ENCODE results near the gene REG1A. TPM values are rescaled to one million over a fixed set of nuclear protein-coding genes. Genes with fewer than 3 reads are reported as not detected.

The REG1A gene
- total RNA-seq, 4 donors from 2014 or later: 0.82 TPM; not detected in 3

- TF ChIP-seq POLR2A (IDR thresholded peaks at IDR 0.05): no peak
- TF ChIP-seq CTCF (IDR thresholded peaks at IDR 0.05): no peak
- no peak for DNase-seq
- H3K4me3 ChIP-seq: no peak within 1 kb of the TSS
- no peaks in the 10 kb centered on the region for H3K36me3 ChIP-seq
- H3K27ac ChIP-seq: no peak within 1 kb of the TSS
- H3K27me3 ChIP-seq: no peaks in the 10 kb centered on the region
- no peaks in the 10 kb centered on the region for H3K9me3 ChIP-seq
- intact Hi-C loops (cut with DNase I; ENCODE audit: low total_unique reads): no loop called here
- H3K4me1 ChIP-seq: no peaks in the 10 kb centered on the region
These were observed 39.4 kb downstream of the REG1A start, which contains the start of gene REG3A for GRCh38 chr2:79159653-79160052. Gene REG3A, minus strand, starts transcription at chr2:79159753. Its CDS starts 348 bp downstream, at chr2:79159405.

DNA sequence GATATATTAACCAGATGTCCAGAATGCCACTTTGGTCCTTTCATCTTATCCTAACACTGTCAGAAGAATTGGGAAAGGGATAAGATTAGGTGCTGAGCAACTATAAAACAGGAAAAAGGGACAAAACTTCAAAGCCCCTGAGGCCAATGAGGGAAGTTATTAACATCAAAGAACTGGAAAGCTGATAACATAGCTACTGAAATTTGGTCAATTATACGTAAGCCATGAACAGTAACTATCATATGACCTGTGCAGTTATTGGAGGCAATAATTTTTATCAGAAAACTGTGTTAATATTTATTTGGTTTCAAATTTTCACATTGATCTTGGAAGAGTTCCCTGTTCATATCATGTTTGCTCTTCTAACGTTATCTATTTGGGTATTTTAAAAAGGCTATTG, 41.8 kb downstream of the REG1A start:
- intact Hi-C loops (cut with DNase I; ENCODE audit: low total_unique reads): no loop called here
- H3K27me3 ChIP-seq: no peaks in the 10 kb centered on the region
- no peaks in the 10 kb centered on the region for H3K4me1 ChIP-seq
- H3K36me3 ChIP-seq: no peaks in the 10 kb centered on the region
- no peak for DNase-seq
- no peaks in the 10 kb centered on the region for H3K9me3 ChIP-seq
- TF ChIP-seq POLR2A (IDR thresholded peaks at IDR 0.05) (no peak), CTCF (IDR thresholded peaks at IDR 0.05) (no peak)
- no peak overlapping the region for H3K27ac ChIP-seq
- H3K4me3 ChIP-seq: no peak overlapping the region

GRCh38 chr2:79162801-79163200, 42.5 kb downstream of the REG1A start:
- no peak for DNase-seq
- Histone ChIP-seq H3K36me3 (no peaks in the 10 kb centered on the region), H3K27ac (no peak overlapping the region), H3K27me3 (no peaks in the 10 kb centered on the region), H3K4me3 (no peak overlapping the region), H3K4me1 (no peaks in the 10 kb centered on the region), H3K9me3 (no peaks in the 10 kb centered on the region)
- intact Hi-C loops (cut with DNase I; ENCODE audit: low total_unique reads): no loop called here
- TF ChIP-seq POLR2A (IDR thresholded peaks at IDR 0.05) (no peak), CTCF (IDR thresholded peaks at IDR 0.05) (no peak)

DNA sequence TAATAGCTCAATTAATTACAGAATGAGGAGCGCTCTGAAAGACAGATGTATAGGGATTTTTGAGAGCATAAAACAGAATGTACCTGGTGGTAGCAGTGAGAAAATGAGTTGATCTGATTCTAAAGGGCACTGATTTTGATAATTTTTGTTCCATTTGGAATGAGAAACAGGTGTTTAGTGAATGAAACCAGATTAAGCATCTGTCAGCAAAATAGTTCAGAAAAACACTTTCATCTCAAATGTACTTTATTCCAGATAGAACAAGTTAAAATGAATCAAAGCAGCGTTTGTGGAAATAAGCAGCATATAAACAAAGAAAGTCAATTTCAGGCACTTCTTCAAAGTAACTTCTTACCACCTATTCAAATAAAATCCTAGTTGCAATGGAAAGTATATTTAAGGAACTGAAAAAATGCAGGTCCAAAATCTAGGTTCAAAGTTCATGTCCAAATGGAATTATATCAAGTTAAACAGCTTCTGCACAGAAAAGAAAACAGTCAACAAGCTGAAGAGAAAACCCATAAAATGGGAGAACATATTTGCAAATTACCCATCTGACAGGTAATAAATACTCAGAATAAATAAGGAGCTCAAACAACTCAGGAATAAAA, 51.2 kb downstream of the REG1A start:
- DNase-seq: no peak
- H3K4me1 ChIP-seq: no peaks in the 10 kb centered on the region
- H3K36me3 ChIP-seq: no peaks in the 10 kb centered on the region
- H3K27me3 ChIP-seq: no peaks in the 10 kb centered on the region
- H3K4me3 ChIP-seq: no peak overlapping the region
- no peak for TF ChIP-seq POLR2A (IDR thresholded peaks at IDR 0.05)
- no peak for TF ChIP-seq CTCF (IDR thresholded peaks at IDR 0.05)
- intact Hi-C loops (cut with DNase I; ENCODE audit: low total_unique reads): no loop called here
- no peak overlapping the region for H3K27ac ChIP-seq
- no peaks in the 10 kb centered on the region for H3K9me3 ChIP-seq

Other genes with a start within 250 kb of the REG1A start
- under 1 TPM in 1 of 4 donors, not detected in 3; 0.35 TPM for gene REG3G, start 94.8 kb upstream of the REG1A start, total RNA-seq
- gene REG1B, start 32.5 kb upstream of the REG1A start, total RNA-seq: not detected
- not detected for gene REG3A, start 39.3 kb downstream of the REG1A start, total RNA-seq